Measurements from ENCODE around the gene C10orf71.

C10orf71 gene

DNA sequence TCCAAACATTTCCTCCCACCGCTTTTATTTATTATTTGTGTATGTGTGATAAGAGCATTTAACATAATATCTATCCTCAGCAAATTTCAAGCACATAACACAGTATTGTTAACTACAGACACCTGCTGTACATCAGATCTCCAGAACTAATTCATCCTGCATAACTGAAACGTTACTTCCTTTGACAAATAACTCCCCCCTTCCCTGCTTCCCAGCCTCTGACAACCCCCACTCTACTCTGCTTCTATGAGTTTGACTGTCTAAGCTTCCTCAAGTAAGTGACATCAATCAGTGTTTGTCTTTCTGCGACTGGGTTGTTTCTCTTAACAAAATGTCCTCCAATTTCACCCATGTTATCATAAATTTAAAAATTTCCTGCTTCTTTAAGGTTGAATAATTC is 22.1 kb downstream of the C10orf71 start:
- no peak for DNase-seq

DNA sequence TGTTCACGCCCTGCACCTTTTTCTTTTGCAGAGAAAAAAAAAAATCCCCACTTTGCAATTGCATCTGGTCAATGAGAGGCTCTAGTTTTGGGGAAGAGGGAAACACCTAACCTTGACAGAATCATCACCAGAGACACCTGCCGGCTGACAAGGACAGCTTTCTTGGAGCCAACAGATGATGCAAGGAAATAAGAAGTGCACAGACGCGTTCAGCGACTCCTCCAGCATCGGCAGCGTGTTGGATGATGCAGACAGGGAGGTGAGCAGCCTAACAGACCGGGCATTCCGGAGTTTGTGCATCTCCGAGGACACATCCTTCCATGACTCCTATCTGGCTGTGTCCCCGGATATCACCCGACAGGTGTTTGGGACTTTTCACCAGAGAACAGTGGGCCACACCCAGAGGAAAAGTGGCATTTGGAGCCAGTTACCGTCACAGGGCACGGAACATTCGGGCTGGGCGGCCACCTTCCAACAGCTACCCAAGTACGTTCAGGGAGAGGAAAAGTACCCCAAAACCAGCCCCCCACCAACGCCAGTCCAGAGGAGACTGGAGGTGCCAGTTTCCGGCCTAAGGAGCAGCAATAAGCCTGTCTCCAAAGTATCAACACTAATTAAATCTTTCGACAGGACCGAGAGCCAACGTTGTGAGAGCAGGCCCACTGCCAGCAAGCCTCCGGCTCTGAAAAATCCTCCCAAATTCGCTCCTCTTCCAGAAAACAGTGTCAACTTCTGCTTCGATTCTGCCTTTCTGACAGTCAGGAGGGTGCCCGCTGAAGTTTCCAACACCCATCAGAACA is 23.6 kb downstream of the C10orf71 start:
- no peak for DNase-seq

DNA sequence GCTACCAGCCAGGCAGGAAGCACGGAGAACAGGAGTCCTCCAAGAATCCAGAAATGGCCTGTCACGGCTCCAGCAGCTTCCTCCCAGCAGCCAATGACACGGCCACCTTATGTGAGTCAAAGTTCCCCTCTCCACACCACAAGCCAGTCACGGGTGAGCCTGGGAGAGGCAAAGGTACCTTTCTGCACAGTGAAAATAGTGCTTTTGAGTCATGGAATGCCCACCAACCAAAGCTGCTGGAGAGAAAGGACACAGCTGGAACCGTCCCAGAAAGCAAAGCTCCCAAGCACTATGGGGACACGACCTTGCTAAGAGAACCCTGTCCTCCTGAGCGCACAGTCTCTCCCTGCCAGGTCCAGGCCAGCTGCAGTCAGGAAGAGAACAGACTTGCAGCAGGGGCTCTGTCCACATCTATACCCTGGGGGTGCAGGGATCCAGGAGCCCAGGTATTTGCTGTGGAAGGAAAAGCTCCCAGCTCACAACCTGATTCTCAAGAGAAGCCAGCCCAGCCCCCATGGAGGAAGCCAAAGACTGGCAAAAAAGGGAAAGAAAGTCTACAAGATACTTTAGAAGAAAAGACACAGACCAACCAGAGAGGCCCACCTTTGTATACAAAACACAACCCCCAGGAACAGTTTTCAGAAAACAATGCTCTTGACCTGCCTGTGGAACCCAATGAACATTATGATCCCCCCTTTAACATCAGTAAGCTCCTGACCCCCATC is 24.4 kb downstream of the C10orf71 start:
- DNase-seq = no peak

DNA sequence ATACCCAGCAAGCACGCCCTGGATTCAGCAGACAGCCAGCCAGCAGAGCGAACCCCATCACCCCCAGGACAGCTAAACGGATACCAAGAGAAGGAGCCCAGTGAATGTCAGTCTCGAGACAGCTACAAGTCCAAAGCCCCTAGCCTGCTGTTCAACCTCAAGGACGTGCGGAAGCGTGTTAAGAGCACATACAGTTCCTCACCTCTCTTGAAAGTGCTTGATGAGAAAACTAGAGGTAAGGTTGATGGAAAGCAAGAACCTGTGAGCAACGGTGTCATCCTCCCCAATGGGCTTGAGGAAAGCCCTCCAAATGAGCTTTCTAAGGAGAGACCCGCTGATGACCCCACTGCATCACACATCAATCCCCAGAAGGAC is 24.9 kb downstream of the C10orf71 start:
- no peak for DNase-seq

DNA sequence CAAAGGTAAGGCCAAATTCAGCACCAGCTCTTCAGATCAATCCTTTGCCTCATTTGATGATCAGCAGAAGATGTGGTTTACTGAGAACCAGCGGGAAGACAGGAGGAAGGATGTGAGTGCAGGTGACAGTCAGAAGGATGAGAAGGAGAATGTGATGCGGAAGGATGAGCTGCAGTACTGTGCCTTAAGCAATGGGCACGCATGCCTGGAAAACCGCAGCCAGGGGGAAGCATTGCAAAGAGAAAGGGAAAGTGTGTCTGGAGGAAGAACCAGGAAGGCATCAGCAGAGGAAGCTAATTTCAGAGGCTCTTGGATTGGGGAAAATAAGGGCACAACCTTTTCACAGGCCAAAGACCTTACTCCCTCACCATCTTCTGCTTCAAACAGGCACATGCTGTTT is 25.7 kb downstream of the C10orf71 start:
- DNase-seq = peak; percentile 67

DNA sequence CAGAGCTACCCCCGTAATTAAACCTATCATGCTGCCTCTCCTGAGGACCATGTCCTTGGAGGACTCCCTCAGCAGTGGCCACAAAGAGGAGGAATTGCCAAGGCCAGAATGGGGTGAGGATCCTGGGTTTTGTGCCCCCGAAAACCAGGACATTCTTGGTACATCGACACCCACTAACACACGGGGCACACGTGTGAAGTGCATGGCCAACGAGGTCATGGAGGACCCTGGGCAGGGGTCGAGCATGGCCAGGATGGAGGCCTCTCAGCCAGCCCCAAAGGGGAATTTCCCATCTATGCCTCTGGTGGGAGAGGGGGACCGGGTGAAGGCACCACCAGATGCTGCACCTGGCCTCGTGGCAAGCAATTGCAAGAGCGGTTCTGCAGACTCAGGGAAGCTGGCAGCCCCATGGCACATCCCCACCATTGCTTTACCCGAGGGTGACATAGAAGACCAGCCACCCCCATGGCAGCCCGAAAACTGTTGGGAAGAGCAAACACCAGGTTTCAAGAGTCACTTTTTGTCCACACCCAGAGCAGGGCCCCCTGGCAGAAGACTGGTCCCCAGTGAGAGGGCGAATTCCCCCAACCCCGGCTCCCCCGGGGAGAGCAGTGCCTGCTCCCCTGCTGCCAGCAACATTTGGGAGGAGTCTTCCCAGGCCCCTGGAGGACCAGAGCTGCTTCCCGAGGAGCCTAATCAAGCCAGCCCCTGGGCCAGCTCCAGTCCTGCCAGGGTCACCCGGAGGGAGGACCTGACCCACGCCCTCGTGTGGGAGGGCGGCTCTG is 26.4 kb downstream of the C10orf71 start:
- DNase-seq = no peak

DNA sequence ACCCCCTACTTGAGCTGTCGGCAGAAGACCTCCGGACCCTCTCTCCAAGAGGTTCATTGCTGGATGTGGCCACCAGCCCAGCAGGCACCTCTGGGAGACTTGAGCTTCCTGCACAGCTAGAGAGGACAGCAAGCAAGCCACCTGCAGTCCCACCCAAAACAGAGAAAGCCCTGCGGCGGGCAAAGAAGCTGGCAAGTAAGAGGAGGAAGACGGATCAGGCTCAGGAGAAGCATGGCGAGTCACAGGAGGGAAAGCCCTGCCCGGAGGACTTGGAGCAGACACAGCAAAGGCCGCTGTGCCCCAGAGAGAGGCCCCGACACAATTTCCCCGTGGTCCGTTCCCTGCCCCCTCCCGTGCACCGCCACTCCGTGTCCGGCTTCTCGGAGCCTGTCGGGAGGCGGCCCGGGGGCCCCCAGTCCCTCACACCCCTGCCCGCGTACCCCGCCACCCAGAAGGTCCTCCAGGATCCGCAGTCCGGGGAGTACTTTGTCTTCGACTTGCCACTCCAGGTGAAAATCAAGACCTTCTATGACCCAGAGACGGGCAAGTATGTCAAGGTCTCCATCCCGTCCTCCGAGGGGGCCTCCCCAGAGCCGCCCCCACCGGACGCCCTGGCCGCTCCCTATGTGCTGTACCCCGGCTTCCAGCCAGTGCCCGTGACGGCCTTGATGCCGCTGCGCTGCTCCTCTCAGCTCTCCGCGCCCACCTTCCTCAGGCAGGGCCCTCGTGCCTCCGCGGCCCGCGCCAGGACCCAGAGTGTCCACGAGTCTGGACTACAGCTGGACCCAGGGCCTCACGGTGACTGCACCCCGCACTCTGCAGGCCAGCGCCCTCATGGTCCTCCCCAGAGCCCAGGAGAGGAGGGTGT is 27.2 kb downstream of the C10orf71 start:
- DNase-seq = no peak

DNA sequence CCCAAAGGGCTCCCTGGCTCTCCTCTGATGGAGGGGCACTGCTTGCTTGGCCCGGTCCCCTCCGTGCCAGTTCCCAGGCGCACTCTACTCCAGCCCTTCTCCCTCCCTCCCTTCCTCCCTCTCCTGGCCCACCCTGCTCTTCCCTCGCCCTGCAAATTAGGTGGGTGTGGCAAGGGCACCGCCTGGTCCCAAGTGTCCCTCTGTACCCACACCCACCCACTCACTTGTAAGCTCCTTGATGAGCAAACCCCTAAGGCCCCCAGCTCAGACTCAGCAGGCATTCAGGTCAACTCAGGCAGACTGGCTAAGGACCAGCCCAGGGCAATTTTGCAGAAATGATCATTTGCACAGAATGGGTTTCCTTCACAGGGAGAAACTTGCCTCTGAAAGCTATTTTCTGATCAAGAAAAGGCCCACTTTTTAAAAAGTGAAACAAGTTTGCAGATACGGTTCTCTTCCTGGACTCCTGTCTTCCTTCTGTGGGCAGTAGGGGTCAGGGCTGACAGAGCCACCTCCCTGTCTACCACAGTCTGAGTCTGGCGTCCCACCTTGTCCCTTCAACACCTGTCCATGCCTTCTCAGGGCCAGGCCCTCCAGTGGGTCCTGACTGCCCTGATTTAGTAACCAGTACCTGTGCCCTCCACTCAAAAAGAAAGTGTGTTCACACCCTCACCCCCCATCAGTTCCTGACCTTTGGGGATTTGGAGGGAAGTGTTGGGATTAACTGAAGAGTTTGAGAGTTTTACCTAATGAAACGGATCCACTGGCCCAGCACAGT is 28.3 kb downstream of the C10orf71 start:
- DNase-seq = no peak

DNA sequence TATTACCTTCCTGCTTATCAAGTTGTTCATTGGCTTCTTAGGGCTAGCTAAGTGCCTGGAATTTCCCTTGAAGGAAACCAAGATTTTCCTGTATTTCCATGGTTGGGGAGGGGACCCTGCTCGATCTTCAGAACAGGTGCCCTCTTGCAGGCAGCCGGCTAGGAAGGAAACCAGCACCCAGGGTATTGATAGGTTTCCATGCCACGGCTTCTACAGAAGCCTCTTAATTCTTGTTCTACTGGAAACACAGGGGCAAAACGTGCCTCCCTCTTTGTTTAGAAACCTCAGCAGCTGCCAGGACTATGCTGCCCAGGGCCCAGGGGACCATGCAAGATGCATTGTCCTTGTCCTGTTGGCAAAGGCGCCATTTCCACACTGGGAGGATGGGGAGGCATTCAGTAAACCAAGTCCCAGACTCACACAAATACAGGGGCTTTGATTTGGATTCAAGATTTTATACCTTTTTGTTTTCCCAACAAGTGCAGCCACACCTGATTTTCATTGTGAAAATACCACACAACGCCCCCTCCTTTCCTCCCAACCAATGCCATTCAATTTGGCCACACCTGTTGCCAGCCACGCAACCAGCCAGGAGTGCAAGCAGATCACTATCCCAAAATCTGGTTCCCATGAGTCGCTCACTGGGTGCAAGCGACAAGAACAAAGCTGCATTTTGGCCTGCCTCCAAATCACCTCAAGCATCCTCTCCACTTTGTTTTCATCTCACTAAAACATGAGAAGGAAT is 29.6 kb downstream of the C10orf71 start:
- no peak for DNase-seq

DNA sequence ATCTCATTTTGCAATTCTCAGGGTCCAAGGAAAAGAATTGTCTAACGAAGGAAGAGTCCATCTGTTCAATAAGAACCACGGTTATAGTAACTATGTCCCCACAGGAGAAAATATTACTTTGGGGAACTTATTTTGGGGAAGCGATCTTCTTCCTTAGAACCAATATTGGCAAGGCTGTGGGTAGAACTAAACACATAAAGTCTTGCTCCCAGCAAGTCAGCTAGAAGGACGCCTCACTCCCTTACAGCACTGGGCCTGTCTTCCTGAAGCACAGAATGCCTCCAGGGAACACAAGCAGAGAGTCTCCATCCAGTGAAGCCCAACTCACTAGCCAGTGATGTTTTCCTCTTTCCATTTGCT is 30.2 kb downstream of the C10orf71 start:
- peak; percentile 25 for DNase-seq

DNA sequence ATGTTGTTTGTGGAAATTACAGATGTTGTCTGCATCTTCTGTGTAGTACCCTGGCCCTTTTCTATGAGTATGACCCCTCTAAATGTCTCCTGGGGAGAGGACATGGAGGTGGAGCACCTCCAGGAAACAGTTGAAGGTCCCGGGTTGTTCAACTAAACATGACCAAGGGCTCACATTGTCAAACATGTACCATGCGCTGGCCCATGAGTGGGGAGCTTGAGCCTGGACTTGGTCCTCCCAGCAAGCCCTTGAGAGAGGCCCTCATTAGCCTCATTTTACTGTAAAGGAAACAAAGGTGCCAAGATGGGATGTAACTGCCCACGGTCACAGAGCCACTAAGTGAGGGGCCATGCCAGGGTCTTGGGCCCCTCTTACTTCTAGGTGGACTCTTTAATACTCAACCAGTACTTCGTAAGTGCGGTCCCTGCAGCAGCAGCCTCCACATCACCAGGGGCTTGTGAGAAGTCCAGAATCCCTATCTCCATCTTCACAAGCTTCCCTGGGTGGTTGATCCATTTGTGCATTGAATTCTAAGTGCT is 31.2 kb downstream of the C10orf71 start:
- no peak for DNase-seq

DNA sequence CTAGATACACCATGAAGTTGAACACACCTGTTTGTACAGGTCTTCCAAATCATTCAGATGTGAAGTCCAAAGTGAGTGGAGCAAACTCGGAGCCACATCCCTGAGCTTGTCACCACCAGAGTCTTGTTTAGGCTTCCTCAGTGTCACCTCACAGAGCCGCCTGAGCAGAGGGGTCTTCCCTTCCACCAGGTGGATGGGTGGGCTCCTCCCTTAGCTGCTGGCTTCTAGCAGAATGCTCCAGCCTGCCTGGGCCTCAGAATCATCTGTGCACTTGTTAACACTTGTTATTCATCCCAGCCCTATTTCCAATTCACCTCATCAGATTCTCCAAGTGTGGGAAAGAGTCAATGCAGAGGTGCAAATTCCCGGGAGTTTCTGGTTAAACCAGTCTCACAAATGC is 32.5 kb downstream of the C10orf71 start:
- DNase-seq = no peak

DNA sequence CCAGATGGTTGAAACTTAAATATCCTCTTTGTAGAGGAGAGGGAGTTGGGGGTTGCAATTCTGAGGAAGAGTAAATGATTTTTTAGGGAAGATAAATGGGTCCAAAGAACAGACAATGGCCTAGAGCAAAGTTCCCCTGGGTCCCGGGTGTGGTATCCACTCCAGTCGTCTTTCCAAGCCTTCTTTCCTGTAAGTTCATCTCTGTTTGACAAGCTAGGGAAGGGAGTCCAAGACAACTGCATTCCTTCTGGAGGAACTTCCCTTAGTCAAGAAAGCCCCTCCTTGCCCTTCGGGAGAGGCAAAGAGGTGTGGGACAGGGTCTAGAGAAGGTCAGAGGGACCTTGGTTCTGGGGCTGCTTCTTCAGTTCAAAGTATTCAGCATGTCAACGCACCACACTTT is 33.4 kb downstream of the C10orf71 start:
- no peak for DNase-seq

DNA sequence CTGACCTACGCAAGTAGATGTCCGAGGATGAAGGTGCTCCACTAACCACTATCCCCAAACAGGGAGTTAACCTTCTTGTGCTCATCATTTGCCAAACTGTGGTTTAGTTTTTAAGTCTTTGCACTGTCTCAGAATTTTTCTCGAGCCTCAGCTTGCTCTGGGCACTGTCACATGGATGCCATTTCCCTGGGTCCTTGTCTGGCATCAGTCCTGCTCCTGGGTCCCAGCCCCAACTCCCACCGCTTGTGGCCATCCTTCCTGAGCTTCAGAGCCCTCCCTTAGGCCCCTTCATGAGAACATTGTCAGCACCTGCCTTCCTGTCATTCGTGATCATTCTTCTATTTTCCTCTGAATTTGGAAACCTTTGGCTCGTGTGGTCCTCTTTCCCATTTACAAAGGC is 33.8 kb downstream of the C10orf71 start:
- no peak for DNase-seq

DNA sequence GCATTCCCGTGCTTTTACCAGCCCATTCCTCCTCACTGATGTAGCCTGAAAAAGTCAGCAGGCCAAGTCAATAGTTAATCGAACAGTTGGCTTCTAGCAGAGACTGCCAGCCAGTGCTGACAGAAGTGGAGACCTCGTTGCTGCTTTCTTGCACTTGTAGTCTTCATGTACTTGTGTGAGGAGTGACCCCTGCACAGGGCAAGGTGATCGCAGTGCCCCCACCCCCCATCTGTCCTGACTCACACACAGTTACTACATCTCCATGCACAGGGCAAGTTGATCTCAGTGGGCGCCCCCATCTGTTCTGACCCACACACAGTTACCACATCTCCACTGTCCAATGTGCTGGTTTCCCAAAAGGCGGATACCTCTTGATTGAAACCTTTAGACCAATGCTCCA is 34.2 kb downstream of the C10orf71 start:
- DNase-seq = no peak

DNA sequence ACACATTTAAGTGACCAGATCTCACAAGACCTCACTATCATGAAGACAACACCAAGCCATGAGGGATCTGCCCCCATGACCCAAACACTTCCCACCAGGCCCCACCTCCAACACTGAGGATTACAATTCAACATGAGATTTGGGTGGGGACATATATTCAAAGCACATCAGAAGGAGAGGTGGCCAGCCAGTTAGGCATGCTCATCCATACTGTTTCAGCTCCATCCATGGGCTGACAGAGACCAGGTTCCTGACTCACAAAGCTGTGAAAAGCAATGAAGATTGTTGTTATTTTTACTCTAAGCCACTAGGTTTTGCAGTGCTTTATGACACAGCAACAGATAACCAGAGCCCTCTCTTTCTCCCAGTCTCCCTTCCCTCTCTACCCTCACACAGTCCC is 36.0 kb downstream of the C10orf71 start:
- no peak for DNase-seq

DNA sequence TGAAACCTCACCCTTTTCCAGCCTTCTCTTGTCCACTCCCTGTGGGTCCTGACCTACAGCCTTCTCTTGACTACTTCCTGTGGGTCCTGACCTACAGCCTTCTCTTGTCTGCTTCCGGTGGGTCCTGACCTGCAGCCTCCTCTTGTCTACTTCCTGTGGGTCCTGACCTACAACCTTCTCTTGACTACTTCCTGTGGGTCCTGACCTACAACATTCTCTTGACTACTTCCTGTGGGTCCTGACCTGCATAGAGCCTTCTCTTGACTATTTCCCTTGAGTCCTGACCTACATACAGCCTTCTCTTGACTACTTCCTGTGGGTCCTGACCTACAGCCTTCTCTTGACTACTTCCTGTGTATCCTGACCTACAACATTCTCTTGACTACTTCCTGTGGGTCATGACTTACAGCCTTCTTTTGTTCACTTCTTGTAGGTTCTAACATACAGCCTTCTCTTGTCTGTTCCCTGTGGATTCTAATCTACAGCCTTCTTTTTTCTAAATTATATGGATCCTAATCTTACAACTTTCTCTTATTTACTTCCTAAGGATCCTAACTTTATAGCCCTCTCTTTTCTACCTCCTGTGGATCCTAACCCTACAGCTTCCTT is 36.5 kb downstream of the C10orf71 start:
- DNase-seq = no peak

DNA sequence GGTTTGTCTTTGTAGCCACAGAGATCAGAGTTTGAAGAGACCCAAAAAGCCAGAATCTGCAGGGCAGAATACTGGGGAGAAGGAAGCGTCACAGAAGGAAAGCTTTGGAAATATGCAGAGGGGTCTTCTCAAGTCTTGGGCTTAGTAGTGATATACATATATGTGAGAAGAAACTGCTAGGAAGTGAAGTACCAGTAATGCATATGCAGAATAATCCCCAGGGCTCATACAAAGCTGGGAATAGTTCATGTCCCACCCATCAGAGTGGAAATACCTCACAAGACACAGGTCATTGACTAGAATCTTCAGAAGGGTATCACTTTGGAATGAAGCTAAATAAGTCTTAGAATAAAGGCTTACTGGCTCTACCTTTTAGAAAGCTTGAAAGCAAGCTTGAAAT is 39.6 kb downstream of the C10orf71 start:
- DNase-seq = no peak

DNA sequence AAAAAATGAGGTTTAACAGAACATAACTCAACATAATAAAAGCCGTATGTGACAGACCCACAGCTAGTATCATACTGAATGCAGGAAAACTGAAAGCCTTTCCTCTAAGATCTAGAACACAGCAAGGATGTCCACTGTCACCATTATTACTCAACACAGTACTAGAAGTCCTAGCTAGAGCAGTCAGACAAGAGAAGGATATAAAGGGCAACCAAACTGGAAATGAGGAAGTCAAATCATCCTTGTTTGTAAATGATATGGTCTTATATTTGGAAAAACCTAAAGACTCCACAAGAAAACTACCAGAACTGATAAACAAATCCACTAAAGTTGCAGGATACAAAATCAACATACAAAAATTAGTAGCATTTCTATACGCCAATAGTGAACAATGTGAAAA is 45.9 kb downstream of the C10orf71 start:
- peak; percentile 60 for DNase-seq

DNA sequence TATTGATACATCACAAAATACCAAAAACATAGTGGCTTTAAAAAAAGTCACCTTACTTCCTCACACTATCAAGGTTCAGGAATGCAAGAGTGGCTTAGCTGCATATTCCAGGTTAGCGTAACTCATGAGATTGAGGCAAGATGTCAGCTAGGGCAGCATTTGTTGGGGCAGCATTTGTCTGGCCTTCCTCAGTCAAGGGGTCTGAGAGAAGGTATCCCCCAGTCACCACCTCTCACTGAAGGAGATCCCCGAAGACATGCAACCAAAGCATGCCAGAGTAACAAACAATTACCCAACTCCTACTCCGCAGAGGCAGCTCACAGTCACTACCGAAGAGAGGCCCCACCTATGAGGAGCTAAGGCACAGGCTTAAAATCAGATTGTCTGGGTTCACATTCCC is 48.4 kb downstream of the C10orf71 start:
- DNase-seq = no peak

DNA sequence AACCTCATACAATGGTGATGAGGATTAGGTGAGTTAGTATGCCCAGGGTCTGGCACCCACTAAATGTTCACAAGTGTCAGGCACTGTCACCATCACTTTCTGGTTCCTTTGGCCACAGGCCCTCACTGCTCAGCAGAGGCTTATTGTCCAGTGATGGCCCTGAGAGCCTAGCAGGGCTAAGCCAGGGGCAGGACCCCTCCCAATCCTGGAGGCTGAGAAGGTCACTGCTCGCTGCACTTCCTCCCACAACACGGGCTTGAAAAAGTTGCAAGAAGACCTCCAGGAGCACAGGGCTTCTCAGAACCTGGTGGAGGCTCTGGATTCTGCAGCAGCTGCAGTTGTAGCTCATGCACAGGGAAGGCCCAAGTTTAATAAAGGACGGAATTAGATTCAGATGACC is 48.9 kb downstream of the C10orf71 start:
- DNase-seq = no peak

Data from suppressor macrophage treated with lipopolysaccharide for 4 hours (primary cell).